ENCODE results near the gene CHI3L1. TPM values are rescaled to one million over a fixed set of nuclear protein-coding genes. Genes with fewer than 3 reads are reported as not detected.

Gene CHI3L1
- total and polyA plus RNA-seq, 2 experiments from 2014 or later = 0.22 to 0.23 TPM

DNA sequence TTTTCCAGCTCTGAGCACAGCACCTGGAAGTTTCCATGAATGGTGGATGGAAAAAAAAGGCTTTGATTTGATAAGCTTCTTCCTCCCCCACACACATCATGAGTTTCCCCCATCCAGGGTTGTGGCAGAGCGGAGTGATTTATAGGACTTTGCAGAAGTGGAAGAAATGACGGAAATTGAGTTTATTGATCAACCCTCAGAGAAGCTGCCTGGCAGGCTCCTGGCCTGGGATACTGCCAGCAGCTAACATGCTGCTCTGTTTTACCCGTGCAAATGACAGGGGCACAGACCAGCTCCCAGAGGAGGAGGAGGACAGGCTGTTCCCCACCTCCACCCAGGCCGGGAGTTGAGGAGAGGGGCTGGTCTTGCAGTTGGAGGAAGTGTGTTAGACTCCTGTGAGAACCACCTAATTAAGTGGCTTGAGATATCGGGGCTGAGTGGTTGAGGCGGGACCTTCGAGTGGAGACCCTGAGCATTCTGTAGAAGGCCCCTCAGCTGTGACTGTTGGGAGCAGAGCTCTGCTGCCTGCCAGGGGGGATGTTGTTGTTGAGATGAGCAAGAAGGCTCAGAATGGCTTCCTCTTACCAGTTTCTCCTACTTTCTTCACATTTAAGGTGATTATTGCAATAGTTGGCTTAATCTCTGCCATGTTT lies 37.2 kb downstream of the CHI3L1 start:
- DNase-seq = no peak
- no peaks in the 10 kb centered on the region for H4K20me1 ChIP-seq (ENCODE audit: insufficient read depth)
- peaks cover 34% of the 10 kb centered on the region for H3K4me1 ChIP-seq (ENCODE audit: insufficient read depth)
- WGBS, 2 experiments (ENCODE audit: low coverage in 1 of 2, low lambda C conversion rate in 2 of 2, missing lambda C conversion rate in 2 of 2) = 70 to 71% methylated on average over 7 of the region's 7 CpGs
- no peak overlapping the region for H2AFZ ChIP-seq
- H3K4me3 ChIP-seq = no peak overlapping the region
- H3K9me2 ChIP-seq (ENCODE audit: insufficient read depth) = no peaks in the 10 kb centered on the region
- H3F3A ChIP-seq (ENCODE audit: insufficient read depth) = peaks cover 16% of the 10 kb centered on the region
- H3K27me3 ChIP-seq (replicated peaks; ENCODE audit: insufficient read depth) = no peaks in the 10 kb centered on the region
- H3K4me2 ChIP-seq (ENCODE audit: unreplicated experiment) = no peak overlapping the region
- in situ Hi-C loops (cut with MboI) = no loop called here
- no peak overlapping the region for H3K9ac ChIP-seq
- H3K9me3 ChIP-seq (ENCODE audit: low read depth) = no peaks in the 10 kb centered on the region
- H3K79me2 ChIP-seq (ENCODE audit: insufficient read depth) = no peaks in the 10 kb centered on the region
- no peak overlapping the region for H3K27ac ChIP-seq
- no peak for TF ChIP-seq EZH2phosphoT487 (IDR thresholded peaks at IDR 0.05; ENCODE audit: insufficient read depth, low read depth)
- no peak for TF ChIP-seq EZH2 (IDR thresholded peaks at IDR 0.05; ENCODE audit: insufficient read depth, poor library complexity, severe bottlenecking)
- H3K36me3 ChIP-seq (ENCODE audit: low read depth) = no peaks in the 10 kb centered on the region

DNA sequence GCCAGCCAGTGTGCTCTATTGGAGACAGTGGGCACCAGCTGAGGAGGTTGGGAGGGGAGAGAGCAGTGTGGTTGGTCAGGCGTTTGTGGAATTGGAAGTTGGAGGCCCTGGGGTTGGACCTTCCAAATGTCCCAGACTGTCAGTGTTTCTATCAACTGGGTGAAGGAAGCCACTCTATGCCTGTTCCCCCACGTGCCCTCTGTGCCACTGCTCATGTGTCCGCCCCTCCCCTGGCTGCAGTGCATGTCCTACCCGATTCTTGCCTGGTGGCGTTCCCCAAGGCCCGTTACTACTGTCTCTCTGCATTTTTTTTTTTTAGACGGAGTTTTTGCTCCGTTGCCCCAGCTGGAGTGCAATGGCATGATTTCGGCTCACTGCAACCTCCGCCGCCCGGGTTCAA lies 37.9 kb downstream of the CHI3L1 start:
- Histone ChIP-seq H3K4me3 (no peak overlapping the region), H3F3A (ENCODE audit: insufficient read depth) (peaks cover 13% of the 10 kb centered on the region), H3K9me2 (ENCODE audit: insufficient read depth) (no peaks in the 10 kb centered on the region), H3K27ac (no peak overlapping the region), H3K27me3 (replicated peaks; ENCODE audit: insufficient read depth) (no peaks in the 10 kb centered on the region), H3K79me2 (ENCODE audit: insufficient read depth) (no peaks in the 10 kb centered on the region), H3K36me3 (ENCODE audit: low read depth) (no peaks in the 10 kb centered on the region), H4K20me1 (ENCODE audit: insufficient read depth) (no peaks in the 10 kb centered on the region), H3K4me1 (ENCODE audit: insufficient read depth) (peaks cover 27% of the 10 kb centered on the region), H3K4me2 (ENCODE audit: unreplicated experiment) (no peak overlapping the region), H3K9ac (no peak overlapping the region), H2AFZ (no peak overlapping the region), H3K9me3 (ENCODE audit: low read depth) (no peaks in the 10 kb centered on the region)
- WGBS, 2 experiments (ENCODE audit: low coverage in 1 of 2, low lambda C conversion rate in 2 of 2, missing lambda C conversion rate in 2 of 2) = 79 to 81% methylated on average over 11 to 12 of the region's 12 CpGs
- TF ChIP-seq EZH2phosphoT487 (IDR thresholded peaks at IDR 0.05; ENCODE audit: insufficient read depth, low read depth) (no peak), EZH2 (IDR thresholded peaks at IDR 0.05; ENCODE audit: insufficient read depth, poor library complexity, severe bottlenecking) (no peak)
- no peak for DNase-seq
- in situ Hi-C loops (cut with MboI) = no loop called here

DNA sequence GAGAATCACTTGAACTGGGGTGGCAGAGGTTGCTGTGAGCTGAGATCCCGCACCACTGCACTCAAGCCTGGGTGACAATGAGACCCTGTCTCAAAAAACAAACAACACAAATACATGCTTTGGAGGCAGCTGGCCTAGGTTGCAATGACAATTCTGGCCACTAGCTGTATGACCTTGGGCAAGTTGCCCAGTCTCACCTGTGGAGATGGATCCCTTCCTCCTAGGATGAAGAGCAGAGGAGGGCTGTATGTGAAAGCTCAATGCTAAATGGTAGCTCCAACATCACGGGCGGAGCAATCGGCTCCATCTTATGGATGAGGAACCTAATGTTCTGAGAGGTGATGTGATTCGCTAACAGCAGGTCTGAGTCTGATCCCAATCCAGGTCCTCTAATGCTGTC lies 38.4 kb downstream of the CHI3L1 start:
- no peaks in the 10 kb centered on the region for H3K36me3 ChIP-seq (ENCODE audit: low read depth)
- H3K79me2 ChIP-seq (ENCODE audit: insufficient read depth) = no peaks in the 10 kb centered on the region
- WGBS, 2 experiments (ENCODE audit: low coverage in 1 of 2, low lambda C conversion rate in 2 of 2, missing lambda C conversion rate in 2 of 2) = 91 to 99% methylated on average over 5 of the region's 5 CpGs
- H3K4me2 ChIP-seq (ENCODE audit: unreplicated experiment) = no peak overlapping the region
- H3K4me3 ChIP-seq = no peak overlapping the region
- H3F3A ChIP-seq (ENCODE audit: insufficient read depth) = peaks cover 8% of the 10 kb centered on the region
- no peak for TF ChIP-seq EZH2 (IDR thresholded peaks at IDR 0.05; ENCODE audit: insufficient read depth, poor library complexity, severe bottlenecking)
- TF ChIP-seq EZH2phosphoT487 (IDR thresholded peaks at IDR 0.05; ENCODE audit: insufficient read depth, low read depth) = no peak
- DNase-seq = peak; percentile 15
- in situ Hi-C loops (cut with MboI) = no loop called here
- H3K27me3 ChIP-seq (replicated peaks; ENCODE audit: insufficient read depth) = no peaks in the 10 kb centered on the region
- no peaks in the 10 kb centered on the region for H3K9me2 ChIP-seq (ENCODE audit: insufficient read depth)
- no peak overlapping the region for H2AFZ ChIP-seq
- peaks cover 22% of the 10 kb centered on the region for H3K4me1 ChIP-seq (ENCODE audit: insufficient read depth)
- no peak overlapping the region for H3K9ac ChIP-seq
- H3K9me3 ChIP-seq (ENCODE audit: low read depth) = no peaks in the 10 kb centered on the region
- no peak overlapping the region for H3K27ac ChIP-seq
- no peaks in the 10 kb centered on the region for H4K20me1 ChIP-seq (ENCODE audit: insufficient read depth)

DNA sequence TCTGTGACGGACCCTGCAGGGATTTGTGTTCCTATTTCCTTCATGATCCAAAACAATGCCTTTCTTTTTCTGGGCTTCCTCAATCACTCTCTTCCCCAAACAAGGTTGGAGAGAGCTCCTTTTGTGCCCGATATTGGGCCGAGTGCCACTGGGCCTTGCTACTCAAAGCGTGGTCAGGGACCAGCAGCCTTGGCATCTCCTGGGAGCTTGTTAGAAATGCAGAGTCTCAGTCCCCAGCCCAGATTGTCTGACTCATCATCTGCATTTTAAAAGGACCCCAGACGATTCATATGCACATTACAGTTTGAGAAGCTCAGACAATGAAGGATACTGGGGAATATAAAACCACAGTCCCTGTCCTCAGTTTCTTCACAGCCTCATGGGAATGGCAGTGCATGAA lies 39.1 kb downstream of the CHI3L1 start:
- Histone ChIP-seq H3F3A (ENCODE audit: insufficient read depth) (peaks cover 3% of the 10 kb centered on the region; the same call in 1 of the 2 replicates), H4K20me1 (ENCODE audit: insufficient read depth) (no peaks in the 10 kb centered on the region), H3K79me2 (ENCODE audit: insufficient read depth) (no peaks in the 10 kb centered on the region), H2AFZ (no peak overlapping the region), H3K36me3 (ENCODE audit: low read depth) (no peaks in the 10 kb centered on the region), H3K4me1 (ENCODE audit: insufficient read depth) (peaks cover 15% of the 10 kb centered on the region; the same call in 1 of the 2 replicates), H3K4me2 (ENCODE audit: unreplicated experiment) (no peak overlapping the region), H3K4me3 (no peak overlapping the region), H3K9me2 (ENCODE audit: insufficient read depth) (no peaks in the 10 kb centered on the region), H3K27ac (no peak overlapping the region), H3K9ac (no peak overlapping the region), H3K9me3 (ENCODE audit: low read depth) (no peaks in the 10 kb centered on the region), H3K27me3 (replicated peaks; ENCODE audit: insufficient read depth) (no peaks in the 10 kb centered on the region)
- TF ChIP-seq EZH2phosphoT487 (IDR thresholded peaks at IDR 0.05; ENCODE audit: insufficient read depth, low read depth) (no peak), EZH2 (IDR thresholded peaks at IDR 0.05; ENCODE audit: insufficient read depth, poor library complexity, severe bottlenecking) (no peak)
- no peak for DNase-seq
- 75 to 76% methylated on average over 5 of the region's 5 CpGs for WGBS, 2 experiments (ENCODE audit: low coverage in 1 of 2, low lambda C conversion rate in 2 of 2, missing lambda C conversion rate in 2 of 2)
- in situ Hi-C loops (cut with MboI) = no loop called here

Data from GM23248 (cell line).